K562 (cell line): ENCODE measurements around the gene LRIT1. TPM values are rescaled to one million over a fixed set of nuclear protein-coding genes. Genes with fewer than 3 reads are reported as not detected.

ENCODE experiments used
- ATF7 ChIP-seq: fragments of 450-650 bp; IDR thresholded peaks from 2 replicates; pipeline ENCODE4 v1.7.1; 2014; ENCODE audit warnings: mild to moderate bottlenecking, moderate library complexity
- ESRRB ChIP-seq: fragments of 250-450 bp; sonication (Bioruptor Pico); IDR thresholded peaks from 2 replicates; pipeline ENCODE4 v1.5.0; 2020; ENCODE audit warnings: mild to moderate bottlenecking, moderate library complexity, borderline replicate concordance
- NR2F6 ChIP-seq: fragments of 450-650 bp; formaldehyde crosslinking; IDR thresholded peaks from 2 replicates; pipeline ENCODE4 v1.4.0; 2020; ENCODE audit warnings: mild to moderate bottlenecking
- RBM25 ChIP-seq: fragments of 200-400 bp; formaldehyde crosslinking; IDR thresholded peaks from 2 replicates; pipeline ENCODE4 v1.6.1; 2018; ENCODE audit warnings: low read length, low read depth, moderate library complexity; ENCODE audit not compliant: severe bottlenecking
- SMAD4 ChIP-seq: fragments of 250-450 bp; sonication (Bioruptor Pico); conservative IDR thresholded peaks from 2 replicates; pipeline ENCODE4 v1.8.0; 2021; ENCODE audit warnings: inconsistent platforms, mild to moderate bottlenecking, moderate library complexity
- STAG1 ChIP-seq: sonication (generic); formaldehyde crosslinking; IDR thresholded peaks from 2 replicates; pipeline ENCODE4 v1.5.0; 2020; ENCODE audit warnings: missing genetic modification reagents, borderline replicate concordance
- THRB ChIP-seq: fragments of 450-650 bp; formaldehyde crosslinking; conservative IDR thresholded peaks from 2 replicates; pipeline ENCODE4 v1.4.0; 2022; ENCODE audit warnings: mild to moderate bottlenecking, missing genetic modification characterization
- TOE1 ChIP-seq, 2 experiments: fragments of 450-650 bp in 1 of 2; sonication (generic) in 1 of 2; formaldehyde crosslinking in 1 of 2; IDR thresholded peaks; 2 replicates each; pipeline versions ENCODE4 v1.7.1 to v1.8.0; 2016 to 2022; ENCODE audit warnings: borderline replicate concordance in 2 of 2, mild to moderate bottlenecking in 2 of 2, antibody characterized with exemption in 1 of 2, inconsistent platforms in 1 of 2, low read depth in 1 of 2, missing genetic modification reagents in 1 of 2, moderate library complexity in 1 of 2
- ZNF133 ChIP-seq: fragments of 250-450 bp; sonication (Bioruptor Pico); IDR thresholded peaks from 2 replicates; pipeline ENCODE4 v1.4.0; 2020; ENCODE audit warnings: mild to moderate bottlenecking
- ZNF280B ChIP-seq: fragments of 250-450 bp; sonication (Bioruptor Pico); IDR thresholded peaks from 2 replicates; pipeline ENCODE4 v1.5.1; 2021; ENCODE audit warnings: mild to moderate bottlenecking
- ZNF282 ChIP-seq: sonication (generic); formaldehyde crosslinking; IDR thresholded peaks from 2 replicates; pipeline ENCODE4 v1.8.1; 2023; ENCODE audit warnings: missing genetic modification reagents
- ZNF592 ChIP-seq: fragments of 450-650 bp; IDR thresholded peaks from 2 replicates; pipeline ENCODE4 v1.6.1; 2017; ENCODE audit warnings: antibody characterized with exemption, mild to moderate bottlenecking
- polyA plus RNA-seq, 8 experiments: library from polyadenylated mRNA; depleted of rRNA in 4 of 8; stranded (reverse) in 5 of 8; unstranded in 3 of 8; fragments of >200 nt; fragmentation: Nextera tagmentation in 2 of 8; fragmentation: Illumina TruSeq in 1 of 8; extraction: Ambion mirVana in 2 of 8; extraction: Trizol in 1 of 8; gene quantifications; 2 replicates each; pipeline versions ENCODE4 v1.2.1 to v1.2.3, GENCODE V29; 2011 to 2014; ENCODE audit warnings: inconsistent platforms in 1 of 8, missing spikeins in 1 of 8
- total RNA-seq, 7 experiments: library from RNA; depleted of rRNA in 6 of 7; stranded (reverse); fragments of >200 nt in 6 of 7; fragmentation: Illumina TruSeq in 2 of 7; extraction: Trizol in 2 of 7; gene quantifications; 2 replicates each; pipeline versions ENCODE4 v1.2.1 to v1.2.3, GENCODE V29; 2011 to 2021; ENCODE audit warnings: low replicate concordance in 1 of 7
- TF ChIP-seq, protein P1 (sequence below): sonication (generic); formaldehyde crosslinking; IDR thresholded peaks from 2 replicates; pipeline ENCODE4 v1.8.0; 2022; ENCODE audit warnings: missing genetic modification reagents, mild to moderate bottlenecking, borderline replicate concordance
- TF ChIP-seq, protein P2 (sequence below): fragments of 450-650 bp; IDR thresholded peaks from 2 replicates; pipeline ENCODE4 v1.6.1; 2016
- TF ChIP-seq, protein P3 (sequence below): sonication (generic); formaldehyde crosslinking; IDR thresholded peaks from 2 replicates; pipeline ENCODE4 v1.8.1; 2022; ENCODE audit warnings: missing genetic modification reagents

The LRIT1 gene
- total and polyA plus RNA-seq, 9 of the 15 experiments (the other 6 are each of a cell fraction or from before 2014, with no cell fraction given) = not detected

GRCh38 chr10:84205049-84205852, 36.1 kb downstream of the LRIT1 start (continued):
- 0 out of 2 replicates have a peak, but pooled peaks have one; percentile 16 for TF ChIP-seq TOE1 (IDR thresholded peaks at IDR 0.05; ENCODE audit: borderline replicate concordance)
- no peak for TF ChIP-seq TOE1 (CRISPR knock-in tag; IDR thresholded peaks at IDR 0.05; ENCODE audit: borderline replicate concordance, low read depth)
- TF ChIP-seq ATF7 = 0 out of 2 replicates have a peak, but pooled peaks have one; percentile 13
- TF ChIP-seq STAG1 (CRISPR knock-in tag) = peak; percentile 12; the same call in 1 of the 2 replicates
- TF ChIP-seq SMAD4 (CRISPR knock-in tag) = no peak
- no peak for TF ChIP-seq NR2F6 (CRISPR knock-in tag)
- no peak for TF ChIP-seq ZNF133 (CRISPR knock-in tag)
- TF ChIP-seq, protein P1, sequence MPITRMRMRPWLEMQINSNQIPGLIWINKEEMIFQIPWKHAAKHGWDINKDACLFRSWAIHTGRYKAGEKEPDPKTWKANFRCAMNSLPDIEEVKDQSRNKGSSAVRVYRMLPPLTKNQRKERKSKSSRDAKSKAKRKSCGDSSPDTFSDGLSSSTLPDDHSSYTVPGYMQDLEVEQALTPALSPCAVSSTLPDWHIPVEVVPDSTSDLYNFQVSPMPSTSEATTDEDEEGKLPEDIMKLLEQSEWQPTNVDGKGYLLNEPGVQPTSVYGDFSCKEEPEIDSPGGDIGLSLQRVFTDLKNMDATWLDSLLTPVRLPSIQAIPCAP = no peak
- no peak for TF ChIP-seq ZNF282 (CRISPR knock-in tag)
- TF ChIP-seq ESRRB (CRISPR knock-in tag) = no peak
- no peak for TF ChIP-seq ZNF280B (CRISPR knock-in tag)
- TF ChIP-seq, protein P2, sequence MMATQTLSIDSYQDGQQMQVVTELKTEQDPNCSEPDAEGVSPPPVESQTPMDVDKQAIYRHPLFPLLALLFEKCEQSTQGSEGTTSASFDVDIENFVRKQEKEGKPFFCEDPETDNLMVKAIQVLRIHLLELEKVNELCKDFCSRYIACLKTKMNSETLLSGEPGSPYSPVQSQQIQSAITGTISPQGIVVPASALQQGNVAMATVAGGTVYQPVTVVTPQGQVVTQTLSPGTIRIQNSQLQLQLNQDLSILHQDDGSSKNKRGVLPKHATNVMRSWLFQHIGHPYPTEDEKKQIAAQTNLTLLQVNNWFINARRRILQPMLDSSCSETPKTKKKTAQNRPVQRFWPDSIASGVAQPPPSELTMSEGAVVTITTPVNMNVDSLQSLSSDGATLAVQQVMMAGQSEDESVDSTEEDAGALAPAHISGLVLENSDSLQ = peak; percentile 30; the same call in 1 of the 2 replicates
- TF ChIP-seq RBM25 = no peak
- 0 out of 2 replicates have a peak, but pooled peaks have one; percentile 79 for TF ChIP-seq THRB (CRISPR knock-in tag)
- TF ChIP-seq, protein P3, sequence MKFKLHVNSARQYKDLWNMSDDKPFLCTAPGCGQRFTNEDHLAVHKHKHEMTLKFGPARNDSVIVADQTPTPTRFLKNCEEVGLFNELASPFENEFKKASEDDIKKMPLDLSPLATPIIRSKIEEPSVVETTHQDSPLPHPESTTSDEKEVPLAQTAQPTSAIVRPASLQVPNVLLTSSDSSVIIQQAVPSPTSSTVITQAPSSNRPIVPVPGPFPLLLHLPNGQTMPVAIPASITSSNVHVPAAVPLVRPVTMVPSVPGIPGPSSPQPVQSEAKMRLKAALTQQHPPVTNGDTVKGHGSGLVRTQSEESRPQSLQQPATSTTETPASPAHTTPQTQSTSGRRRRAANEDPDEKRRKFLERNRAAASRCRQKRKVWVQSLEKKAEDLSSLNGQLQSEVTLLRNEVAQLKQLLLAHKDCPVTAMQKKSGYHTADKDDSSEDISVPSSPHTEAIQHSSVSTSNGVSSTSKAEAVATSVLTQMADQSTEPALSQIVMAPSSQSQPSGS (CRISPR knock-in tag) = no peak
- TF ChIP-seq ZNF592 = no peak
